Neural crest cell (in vitro differentiated cells): ENCODE data around the gene ANKRD9. TPM values are rescaled to one million over a fixed set of nuclear protein-coding genes. Genes with fewer than 3 reads are reported as not detected.

ENCODE experiments used
- DNase-seq: peaks from one replicate; pipeline ENCODE4 v3.0.0; 2021; ENCODE audit warnings: low read depth, mixed read lengths, low spot score
- H3K27ac Mint-ChIP-seq: one replicate; pipeline ENCODE4 v1.8.0; 2021; ENCODE audit warnings: mild to moderate bottlenecking, mixed read lengths; ENCODE audit not compliant: unreplicated experiment
- H3K27me3 Mint-ChIP-seq: 2 replicates; pipeline ENCODE4 v1.8.0; 2021; ENCODE audit warnings: low read depth, mild to moderate bottlenecking, mixed read lengths
- H3K36me3 Mint-ChIP-seq: 2 replicates; pipeline ENCODE4 v1.8.0; 2021; ENCODE audit warnings: low read depth, mild to moderate bottlenecking, mixed read lengths
- H3K4me1 Mint-ChIP-seq: 2 replicates; pipeline ENCODE4 v1.8.0; 2021; ENCODE audit warnings: mixed read lengths
- H3K4me3 Mint-ChIP-seq: one replicate; pipeline ENCODE4 v1.8.0; 2021; ENCODE audit warnings: mild to moderate bottlenecking, mixed read lengths
- H3K9me3 Mint-ChIP-seq: 2 replicates; pipeline ENCODE4 v1.8.0; 2021; ENCODE audit warnings: mixed read lengths
- total RNA-seq: library from RNA; stranded (reverse); gene quantifications from 2 replicates; pipeline ENCODE4 v1.2.1, GENCODE V29; 2021
- TF ChIP-seq, protein P1 (sequence below): fragments of 200-600 bp; sonication (generic); conservative IDR thresholded peaks from 2 replicates; pipeline ENCODE4 v1.5.0; 2021; ENCODE audit warnings: antibody characterized with exemption, mild to moderate bottlenecking

The ANKRD9 gene
- total RNA-seq, 1 donor from 2014 or later, result 40.0 TPM

DNA sequence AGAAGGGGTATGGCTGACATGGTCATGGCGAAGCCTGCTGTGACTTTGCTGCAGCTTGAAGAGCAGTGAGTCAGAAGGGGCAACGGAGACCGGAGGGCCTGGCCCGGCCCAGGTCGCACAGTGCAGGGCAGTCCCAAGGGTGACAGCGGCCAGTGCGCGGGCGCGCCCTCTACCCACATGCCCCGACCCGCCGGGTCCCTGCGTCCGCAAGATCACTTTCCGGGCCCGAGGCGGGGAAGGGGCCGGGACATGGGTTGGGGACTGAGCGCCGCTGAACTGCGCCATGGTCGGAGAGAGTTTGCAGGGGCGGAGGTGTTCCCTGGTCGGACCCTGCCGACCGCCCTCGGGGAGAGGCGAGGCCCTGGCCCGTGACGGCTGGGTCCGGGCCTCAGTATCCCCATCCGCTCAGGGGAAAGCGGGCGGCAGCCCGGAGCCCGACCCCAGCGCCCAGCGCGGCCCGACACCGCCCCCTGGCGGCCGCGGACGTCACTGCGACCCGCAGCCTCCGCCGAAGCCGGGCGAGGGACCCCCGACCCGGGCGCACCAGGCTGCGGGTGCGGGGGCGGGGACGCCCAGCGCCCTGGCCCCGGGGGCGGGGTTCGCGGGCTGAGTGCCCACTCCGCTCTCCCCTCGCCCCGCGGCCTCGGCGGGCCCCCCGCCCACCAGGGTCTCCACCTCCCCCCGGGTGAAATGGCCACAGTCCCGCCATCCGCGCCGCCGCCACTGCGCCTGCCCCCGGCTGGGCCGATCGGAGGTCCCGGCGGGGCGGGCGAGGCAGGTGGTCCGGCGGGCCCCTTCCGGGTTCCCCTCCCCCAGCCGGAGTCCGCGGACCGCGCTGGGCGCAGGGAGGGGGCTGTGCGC, 7.2 kb upstream of the ANKRD9 start:
- DNase-seq, result peak; percentile 83
- H3K27ac Mint-ChIP-seq, result no peak overlapping the region
- H3K4me1 Mint-ChIP-seq, result peaks cover 12% of the 10 kb centered on the region
- H3K4me3 Mint-ChIP-seq, result peak overlapping the region; percentile 85
- H3K27me3 Mint-ChIP-seq, result no peaks in the 10 kb centered on the region
- H3K9me3 Mint-ChIP-seq, result no peaks in the 10 kb centered on the region
- H3K36me3 Mint-ChIP-seq, result no peaks in the 10 kb centered on the region
- TF ChIP-seq, protein P1, sequence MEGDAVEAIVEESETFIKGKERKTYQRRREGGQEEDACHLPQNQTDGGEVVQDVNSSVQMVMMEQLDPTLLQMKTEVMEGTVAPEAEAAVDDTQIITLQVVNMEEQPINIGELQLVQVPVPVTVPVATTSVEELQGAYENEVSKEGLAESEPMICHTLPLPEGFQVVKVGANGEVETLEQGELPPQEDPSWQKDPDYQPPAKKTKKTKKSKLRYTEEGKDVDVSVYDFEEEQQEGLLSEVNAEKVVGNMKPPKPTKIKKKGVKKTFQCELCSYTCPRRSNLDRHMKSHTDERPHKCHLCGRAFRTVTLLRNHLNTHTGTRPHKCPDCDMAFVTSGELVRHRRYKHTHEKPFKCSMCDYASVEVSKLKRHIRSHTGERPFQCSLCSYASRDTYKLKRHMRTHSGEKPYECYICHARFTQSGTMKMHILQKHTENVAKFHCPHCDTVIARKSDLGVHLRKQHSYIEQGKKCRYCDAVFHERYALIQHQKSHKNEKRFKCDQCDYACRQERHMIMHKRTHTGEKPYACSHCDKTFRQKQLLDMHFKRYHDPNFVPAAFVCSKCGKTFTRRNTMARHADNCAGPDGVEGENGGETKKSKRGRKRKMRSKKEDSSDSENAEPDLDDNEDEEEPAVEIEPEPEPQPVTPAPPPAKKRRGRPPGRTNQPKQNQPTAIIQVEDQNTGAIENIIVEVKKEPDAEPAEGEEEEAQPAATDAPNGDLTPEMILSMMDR, result peak; percentile 94

DNA sequence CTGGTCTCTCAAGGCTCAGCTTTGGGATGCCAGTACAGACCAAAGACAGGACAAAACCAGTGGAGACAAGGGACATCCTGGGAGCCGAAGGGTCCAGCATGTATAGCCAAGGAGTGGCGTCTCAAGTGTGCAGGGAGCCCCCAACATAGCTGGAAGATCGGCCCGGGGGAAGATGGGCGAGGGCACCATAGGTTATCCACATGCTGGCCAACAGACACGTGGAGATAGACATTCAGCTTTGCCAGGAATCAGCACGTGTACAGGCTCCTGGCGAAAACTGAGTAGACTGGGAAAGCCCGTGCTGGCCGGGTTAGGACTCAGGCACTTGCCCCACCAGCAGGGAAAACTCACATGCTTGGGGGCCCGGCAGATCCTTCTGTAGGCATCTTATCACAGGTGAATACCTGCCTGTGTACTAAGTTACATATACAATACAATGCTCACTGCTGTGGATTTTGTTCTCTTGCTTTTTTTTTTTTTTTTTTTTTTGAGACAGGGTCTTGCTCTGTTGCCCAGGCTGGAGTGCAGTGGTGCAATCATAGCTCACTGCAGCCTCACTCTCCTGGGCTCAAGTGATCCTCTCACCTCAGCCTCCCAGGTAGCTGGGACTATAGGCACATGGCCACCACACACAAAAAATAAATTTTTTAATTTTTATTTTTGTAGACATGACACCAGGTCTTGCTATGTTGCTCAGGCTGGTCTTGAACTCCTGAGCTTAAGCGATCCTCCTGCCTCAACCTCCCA, 5.6 kb upstream of the ANKRD9 start:
- Mint-ChIP-seq H3K27ac (no peak overlapping the region), H3K36me3 (no peaks in the 10 kb centered on the region), H3K4me1 (peaks cover 28% of the 10 kb centered on the region), H3K27me3 (no peaks in the 10 kb centered on the region), H3K9me3 (no peaks in the 10 kb centered on the region), H3K4me3 (peak overlapping the region; percentile 76)
- no peak for DNase-seq
- TF ChIP-seq, protein P1, result no peak

DNA sequence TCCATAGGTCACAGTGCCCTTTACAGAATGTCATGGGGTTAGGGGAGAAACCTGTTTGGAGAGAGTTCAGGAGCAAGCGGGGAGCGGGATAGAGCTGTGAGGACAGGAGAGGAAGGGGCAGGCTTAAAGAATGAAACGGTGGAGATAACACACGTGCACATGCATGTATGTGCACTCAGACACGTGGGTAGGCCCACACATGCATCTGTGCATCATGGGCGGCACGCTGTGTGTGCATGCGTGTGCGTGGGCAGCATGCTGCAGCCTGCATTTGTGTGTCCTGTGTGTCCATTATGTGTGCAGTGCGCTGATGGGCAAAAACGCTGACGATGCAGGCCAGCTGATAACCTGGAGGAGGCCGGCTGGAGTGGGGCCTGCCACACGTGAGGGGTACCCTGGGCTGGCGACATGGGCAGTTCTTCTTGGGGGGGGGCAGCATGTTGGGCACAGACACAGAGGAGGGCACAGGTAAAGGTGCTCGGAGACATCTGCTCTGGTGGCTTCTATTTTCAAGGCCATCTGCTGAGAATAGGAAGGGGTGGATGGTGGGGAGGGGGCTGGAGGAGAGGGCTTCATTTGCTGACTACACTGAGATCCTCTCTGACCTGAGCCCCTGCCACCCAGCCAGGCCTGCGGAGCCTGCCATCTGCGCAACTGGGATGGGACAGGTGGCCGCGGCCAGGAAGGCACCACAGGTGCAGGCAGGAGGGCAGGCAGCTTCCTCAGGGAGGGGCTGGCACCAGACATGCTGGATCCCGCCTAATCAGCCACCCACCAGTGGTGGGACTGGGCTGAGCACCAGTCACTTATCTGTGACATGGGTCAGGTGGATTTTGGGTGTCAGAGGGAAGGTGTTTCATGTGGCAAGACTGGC, 4.6 kb upstream of the ANKRD9 start:
- Mint-ChIP-seq H3K4me3 (peak overlapping the region; percentile 81), H3K9me3 (no peaks in the 10 kb centered on the region), H3K4me1 (peaks cover 30% of the 10 kb centered on the region), H3K27ac (no peak overlapping the region), H3K27me3 (no peaks in the 10 kb centered on the region), H3K36me3 (no peaks in the 10 kb centered on the region)
- DNase-seq, result no peak
- TF ChIP-seq, protein P1, result no peak

DNA sequence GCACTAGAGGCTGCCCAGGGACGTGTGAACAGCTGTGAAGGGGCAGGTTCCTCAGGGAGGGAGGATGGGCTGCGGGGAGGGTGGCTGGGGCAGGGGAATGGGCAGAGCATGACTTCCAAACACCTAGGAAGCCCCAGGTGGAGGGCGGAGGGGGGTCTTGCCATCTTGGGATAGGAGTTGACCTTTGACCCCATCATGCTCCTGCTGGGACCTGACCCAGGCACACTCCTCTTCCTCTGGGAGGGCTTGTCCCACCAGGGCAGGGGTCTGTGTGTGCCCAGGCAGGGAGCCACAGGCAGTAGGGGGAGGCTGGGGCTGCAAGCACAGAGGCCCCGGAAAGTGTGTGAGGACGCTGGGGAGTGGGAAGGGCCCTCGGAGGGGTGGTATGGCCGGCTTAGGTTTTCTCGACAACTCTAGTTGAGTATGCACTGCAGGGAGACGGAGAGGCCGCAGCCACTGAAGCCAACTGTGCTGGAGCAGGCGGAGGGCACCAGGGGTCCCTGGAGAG, 3.3 kb upstream of the ANKRD9 start:
- peaks cover 3% of the 10 kb centered on the region for H3K36me3 Mint-ChIP-seq
- TF ChIP-seq, protein P1, result no peak
- H3K27ac Mint-ChIP-seq, result no peak overlapping the region

DNA sequence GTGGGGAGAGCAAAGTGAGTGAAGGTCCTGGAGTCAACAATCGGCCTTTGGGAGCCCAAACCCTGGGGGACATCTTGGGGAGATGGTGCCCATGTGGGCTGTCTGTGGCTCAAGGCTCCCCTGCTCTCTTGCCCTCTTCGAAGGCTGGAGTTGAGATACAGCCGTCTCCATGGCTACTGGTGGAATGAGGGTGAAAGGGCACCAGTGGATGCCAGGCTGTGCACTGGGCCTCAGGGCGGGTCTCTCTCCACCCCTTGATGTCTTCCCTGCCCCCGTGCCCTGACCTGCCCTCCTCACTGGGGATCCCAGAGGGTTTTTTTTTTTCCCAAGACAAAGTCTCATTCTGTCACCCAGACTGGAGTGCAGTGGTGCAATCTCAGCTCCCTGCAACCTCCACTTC, 2.0 kb upstream of the ANKRD9 start:
- peaks cover 41% of the 10 kb centered on the region for H3K4me1 Mint-ChIP-seq
- no peaks in the 10 kb centered on the region for H3K9me3 Mint-ChIP-seq
- TF ChIP-seq, protein P1, result no peak
- no peak for DNase-seq
- peak overlapping the region; percentile 87 for H3K4me3 Mint-ChIP-seq
- peaks cover 3% of the 10 kb centered on the region for H3K36me3 Mint-ChIP-seq
- no peaks in the 10 kb centered on the region for H3K27me3 Mint-ChIP-seq
- H3K27ac Mint-ChIP-seq, result no peak overlapping the region

More for the DNA sequence above, 3.3 kb upstream of the ANKRD9 start:
- H3K4me3 Mint-ChIP-seq, result peak overlapping the region; percentile 81
- H3K27me3 Mint-ChIP-seq, result no peaks in the 10 kb centered on the region
- peaks cover 40% of the 10 kb centered on the region for H3K4me1 Mint-ChIP-seq
- no peak for DNase-seq
- no peaks in the 10 kb centered on the region for H3K9me3 Mint-ChIP-seq
